PC-9 (cell line): ENCODE measurements around the gene LAMA2. TPM values are rescaled to one million over a fixed set of nuclear protein-coding genes. Genes with fewer than 3 reads are reported as not detected.

Source experiments
- BruUV-seq: library from RNA; stranded (reverse); fragments of 400-500 nt; replicated peaks from 2 replicates; lab custom pipeline; 2021; lab: Mats Ljungman, UMichigan
- CTCF ChIA-PET: fragments of 300-600 bp; sonication (Branson Sonifier 250); formaldehyde crosslinking; loops from one replicate; lab custom pipeline; 2022; ENCODE audit warnings: antibody characterized with exemption; lab: Charles Lee
- POLR2A ChIA-PET: fragments of 300-600 bp; sonication (Branson Sonifier 250); formaldehyde crosslinking; loops from one replicate; lab custom pipeline; 2022; ENCODE audit warnings: antibody characterized with exemption; ENCODE audit not compliant: unreplicated experiment; lab: Charles Lee
- DNase-seq, 2 experiments: peaks; one replicate each; pipeline versions ENCODE4 v3.0.0 to v3.0.0-alpha.2; 2015 to 2022; ENCODE audit warnings: mixed read lengths in 1 of 2
- H2AFZ ChIP-seq: fragments of 200-600 bp; sonication (generic); 2 replicates; pipeline ENCODE4 v1.8.1; 2017; ENCODE audit warnings: antibody characterized with exemption
- H3F3A ChIP-seq: fragments of 200-600 bp; sonication (generic); 2 replicates; pipeline ENCODE4 v1.8.1; 2017; ENCODE audit warnings: antibody characterized with exemption, mild to moderate bottlenecking, low read depth; ENCODE audit not compliant: insufficient read depth
- H3K27ac ChIP-seq: fragments of 200-600 bp; sonication (generic); 2 replicates; pipeline ENCODE4 v1.6.1; 2016; ENCODE audit warnings: mixed run types
- H3K27me3 ChIP-seq: fragments of 200-600 bp; sonication (generic); 2 replicates; pipeline ENCODE4 v1.6.1; 2016; ENCODE audit warnings: low read depth, mixed run types; ENCODE audit not compliant: insufficient read depth
- H3K36me3 ChIP-seq: fragments of 200-600 bp; sonication (generic); 2 replicates; pipeline ENCODE4 v1.6.1; 2016; ENCODE audit warnings: low read depth, mixed run types
- H3K4me1 ChIP-seq: fragments of 200-600 bp; sonication (generic); replicated peaks from 2 replicates; pipeline ENCODE4 v1.6.1; 2016; ENCODE audit warnings: mixed run types; ENCODE audit not compliant: insufficient read depth
- H3K4me2 ChIP-seq: fragments of 200-600 bp; sonication (generic); 2 replicates; pipeline ENCODE4 v1.6.1; 2017; ENCODE audit warnings: mixed run types
- H3K4me3 ChIP-seq: fragments of 200-600 bp; sonication (generic); 2 replicates; pipeline ENCODE4 v1.6.1; 2016; ENCODE audit warnings: mixed run types
- H3K79me2 ChIP-seq: fragments of 200-600 bp; sonication (generic); 2 replicates; pipeline ENCODE4 v1.6.1; 2017; ENCODE audit warnings: low read depth, mixed run types
- H3K9me2 ChIP-seq: fragments of 200-600 bp; sonication (generic); 2 replicates; pipeline ENCODE4 v1.8.1; 2017; ENCODE audit warnings: mild to moderate bottlenecking; ENCODE audit not compliant: insufficient read depth
- H3K9me3 ChIP-seq: fragments of 200-600 bp; sonication (generic); 2 replicates; pipeline ENCODE4 v1.8.1; 2016; ENCODE audit warnings: low read depth; ENCODE audit not compliant: insufficient read depth
- H4K20me1 ChIP-seq: fragments of 200-600 bp; sonication (generic); 2 replicates; pipeline ENCODE4 v1.8.1; 2017; ENCODE audit not compliant: insufficient read depth
- CTCF ChIP-seq: fragments of 200-600 bp; sonication (generic); conservative IDR thresholded peaks from 2 replicates; pipeline ENCODE4 v1.6.1; 2017; ENCODE audit warnings: mixed run types, antibody characterized with exemption, mild to moderate bottlenecking, moderate library complexity
- EZH2 ChIP-seq: fragments of 200-600 bp; sonication (generic); IDR thresholded peaks from 2 replicates; pipeline ENCODE4 v1.8.0; 2017; ENCODE audit warnings: antibody characterized with exemption, low read depth
- intact Hi-C: fragments of 100-400 bp; cut with micrococcal nuclease; formaldehyde crosslinking; loops from one replicate; pipeline ENCODE4 v1.10.0; 2022; ENCODE audit not compliant: unreplicated experiment
- total RNA-seq: library from RNA; stranded (reverse); gene quantifications from 2 replicates; pipeline ENCODE4 v1.2.3, GENCODE V29; 2021

Gene LAMA2
- total RNA-seq, 1 experiment from 2014 or later, result 2.8 TPM

GRCh38 chr6:128863983-128864382 is 19.0 kb upstream of the LAMA2 start:
- no peak overlapping the region for H2AFZ ChIP-seq
- no peaks in the 10 kb centered on the region for H3K27me3 ChIP-seq
- intact Hi-C loops, result no loop called here
- H3F3A ChIP-seq, result no peaks in the 10 kb centered on the region
- H3K9me3 ChIP-seq, result peaks cover 12% of the 10 kb centered on the region; the same call in 1 of the 2 replicates
- H3K36me3 ChIP-seq, result no peaks in the 10 kb centered on the region
- no peak for DNase-seq
- TF ChIP-seq CTCF (no peak), EZH2 (no peak)
- ChIA-PET POLR2A (no interaction called here), CTCF (no interaction called here)
- no peak overlapping the region for H3K4me3 ChIP-seq
- no peaks in the 10 kb centered on the region for H4K20me1 ChIP-seq
- no peaks in the 10 kb centered on the region for H3K4me1 ChIP-seq
- no peak overlapping the region for H3K4me2 ChIP-seq
- H3K27ac ChIP-seq, result no peak overlapping the region
- no TSS peak for BruUV-seq
- no peaks in the 10 kb centered on the region for H3K79me2 ChIP-seq
- 0 out of 2 replicates have a peak, but pooled peaks cover 3% of the 10 kb centered on the region for H3K9me2 ChIP-seq

- H3K4me2 ChIP-seq, result no peak overlapping the region
- no peaks in the 10 kb centered on the region for H3K9me3 ChIP-seq
- TF ChIP-seq EZH2, result no peak
- no peak for TF ChIP-seq CTCF
- POLR2A ChIA-PET, result no interaction called here
- intact Hi-C loops, result no loop called here
- no peaks in the 10 kb centered on the region for H3K36me3 ChIP-seq
- no peaks in the 10 kb centered on the region; the same call in 1 of the 2 replicates for H3K9me2 ChIP-seq
- H3F3A ChIP-seq, result no peaks in the 10 kb centered on the region
- H3K27me3 ChIP-seq, result no peaks in the 10 kb centered on the region
- no peak overlapping the region for H2AFZ ChIP-seq
- H3K79me2 ChIP-seq, result no peaks in the 10 kb centered on the region
- BruUV-seq, result no TSS peak
- CTCF ChIA-PET, result no interaction called here
- H3K4me3 ChIP-seq, result no peak overlapping the region
- no peaks in the 10 kb centered on the region for H4K20me1 ChIP-seq
- DNase-seq, result no peak
- H3K27ac ChIP-seq, result no peak overlapping the region
- H3K4me1 ChIP-seq, result no peaks in the 10 kb centered on the region
These were observed 12.2 kb upstream of the LAMA2 start for GRCh38 chr6:128870746-128871145.

- Histone ChIP-seq H4K20me1 (no peaks in the 10 kb centered on the region), H2AFZ (no peak overlapping the region), H3K4me3 (no peak overlapping the region), H3K27me3 (no peaks in the 10 kb centered on the region), H3K79me2 (no peaks in the 10 kb centered on the region), H3K4me2 (no peak overlapping the region), H3K4me1 (no peaks in the 10 kb centered on the region), H3K9me3 (no peaks in the 10 kb centered on the region), H3F3A (no peaks in the 10 kb centered on the region), H3K9me2 (no peaks in the 10 kb centered on the region; the same call in 1 of the 2 replicates), H3K36me3 (no peaks in the 10 kb centered on the region), H3K27ac (no peak overlapping the region)
- TF ChIP-seq CTCF, result no peak
- no peak for TF ChIP-seq EZH2
- intact Hi-C loops, result no loop called here
- POLR2A ChIA-PET, result no interaction called here
- BruUV-seq, result no TSS peak
- CTCF ChIA-PET, result no interaction called here
- no peak for DNase-seq
These were observed 8.1 kb upstream of the LAMA2 start for GRCh38 chr6:128874863-128875262.
